K562 (cell line): Measurements from ENCODE around the gene ASCC2. TPM values are rescaled to one million over a fixed set of nuclear protein-coding genes. Genes with fewer than 3 reads are reported as not detected.

Experiments
- CBX3 ChIP-seq, 2 experiments: IDR thresholded peaks; 1 replicate in 1 of 2; 2 replicates in 1 of 2; pipeline ENCODE4 v1.6.1; 2012; ENCODE audit warnings: inconsistent platforms in 2 of 2, low read length in 2 of 2, borderline replicate concordance in 1 of 2, control low read depth in 1 of 2
- CREM ChIP-seq: IDR thresholded peaks from 2 replicates; pipeline ENCODE4 v1.6.1; 2014; ENCODE audit warnings: antibody characterized with exemption, low read depth
- CXXC5 ChIP-seq: fragments of 250-450 bp; sonication (Bioruptor Pico); IDR thresholded peaks from 2 replicates; pipeline ENCODE4 v1.8.0; 2022; ENCODE audit warnings: inconsistent platforms, mild to moderate bottlenecking, moderate library complexity
- ESRRA ChIP-seq: fragments of 450-650 bp; IDR thresholded peaks from 2 replicates; pipeline ENCODE4 v1.6.1; 2014; ENCODE audit warnings: low read depth, mild to moderate bottlenecking, moderate library complexity, borderline replicate concordance
- ETS1 ChIP-seq: conservative IDR thresholded peaks from 2 replicates; pipeline ENCODE4 v1.6.1; 2011; ENCODE audit warnings: low read depth, mild to moderate bottlenecking, low read length; ENCODE audit not compliant: control insufficient read depth
- FOSL1 ChIP-seq: fragments of 200-800 bp; sonication (Bioruptor generic); conservative IDR thresholded peaks from 2 replicates; pipeline ENCODE4 v1.6.1; 2016; ENCODE audit warnings: missing genetic modification characterization, missing compliant biosample characterization
- JUNB ChIP-seq: fragments of 450-650 bp; formaldehyde crosslinking; conservative IDR thresholded peaks from 2 replicates; pipeline ENCODE4 v1.4.0; 2020; ENCODE audit warnings: mild to moderate bottlenecking
- KDM5B ChIP-seq: fragments of 200-600 bp; sonication (generic); IDR thresholded peaks from 2 replicates; pipeline ENCODE4 v1.6.1; 2012; ENCODE audit warnings: low read depth, mild to moderate bottlenecking, moderate library complexity, low read length, control low read depth, inconsistent platforms; ENCODE audit not compliant: insufficient replicate concordance
- KLF6 ChIP-seq: fragments of 250-450 bp; sonication (Bioruptor Pico); IDR thresholded peaks from 2 replicates; pipeline ENCODE4 v1.4.0; 2020; ENCODE audit warnings: mild to moderate bottlenecking, moderate library complexity, borderline replicate concordance
- MECOM ChIP-seq: fragments of 250-450 bp; sonication (Bioruptor Pico); IDR thresholded peaks from 2 replicates; pipeline ENCODE4 v1.8.0; 2022; ENCODE audit warnings: inconsistent platforms
- MEIS2 ChIP-seq: fragments of 450-650 bp; IDR thresholded peaks from 2 replicates; pipeline ENCODE4 v1.6.1; 2014; ENCODE audit warnings: mild to moderate bottlenecking; ENCODE audit not compliant: partially characterized antibody
- POLR2H ChIP-seq: IDR thresholded peaks from 2 replicates; pipeline ENCODE4 v1.6.1; 2016; ENCODE audit warnings: missing genetic modification characterization, low read depth, mild to moderate bottlenecking, control low read depth, missing compliant biosample characterization, moderate library complexity
- SIN3B ChIP-seq: fragments of 450-650 bp; IDR thresholded peaks from 2 replicates; pipeline ENCODE4 v1.6.1; 2017; ENCODE audit warnings: low read depth, mild to moderate bottlenecking, moderate library complexity
- TARDBP ChIP-seq: fragments of 450-650 bp; IDR thresholded peaks from 2 replicates; pipeline ENCODE4 v1.6.1; 2016
- TCF3 ChIP-seq: sonication (generic); formaldehyde crosslinking; IDR thresholded peaks from 2 replicates; pipeline ENCODE4 v1.4.0; 2020; ENCODE audit warnings: mild to moderate bottlenecking, missing genetic modification reagents
- TFAP4 ChIP-seq: sonication (generic); formaldehyde crosslinking; IDR thresholded peaks from 2 replicates; pipeline ENCODE4 v1.8.0; 2022; ENCODE audit warnings: missing genetic modification reagents, mild to moderate bottlenecking, moderate library complexity, borderline replicate concordance
- THRAP3 ChIP-seq: fragments of 450-650 bp; IDR thresholded peaks from 2 replicates; pipeline ENCODE4 v1.6.1; 2016; ENCODE audit warnings: mild to moderate bottlenecking, inconsistent platforms, borderline replicate concordance
- UBTF ChIP-seq, 2 experiments: IDR thresholded peaks; 2 replicates each; pipeline ENCODE4 v1.6.1; 2012; ENCODE audit warnings: improper control_type of control experiment in 2 of 2, low read depth in 2 of 2, low read length in 2 of 2, borderline replicate concordance in 1 of 2
- VEZF1 ChIP-seq: fragments of 200-800 bp; sonication (Bioruptor generic); IDR thresholded peaks from 2 replicates; pipeline ENCODE4 v1.6.1; 2017; ENCODE audit warnings: missing genetic modification characterization, missing compliant biosample characterization
- ZFX ChIP-seq: sonication (generic); formaldehyde crosslinking; IDR thresholded peaks from 2 replicates; pipeline ENCODE4 v1.8.0; 2022; ENCODE audit warnings: mild to moderate bottlenecking, missing genetic modification reagents, moderate library complexity
- ZNF764 ChIP-seq: fragments of 250-450 bp; sonication (Bioruptor Pico); IDR thresholded peaks from 2 replicates; pipeline ENCODE4 v1.4.0; 2020; ENCODE audit warnings: low read depth, mild to moderate bottlenecking, moderate library complexity
- polyA plus RNA-seq, 8 experiments: library from polyadenylated mRNA; depleted of rRNA in 4 of 8; stranded (reverse) in 5 of 8; unstranded in 3 of 8; fragments of >200 nt; fragmentation: Nextera tagmentation in 2 of 8; fragmentation: Illumina TruSeq in 1 of 8; extraction: Ambion mirVana in 2 of 8; extraction: Trizol in 1 of 8; gene quantifications; 2 replicates each; pipeline versions ENCODE4 v1.2.1 to v1.2.3, GENCODE V29; 2011 to 2014; ENCODE audit warnings: inconsistent platforms in 1 of 8, missing spikeins in 1 of 8
- total RNA-seq, 7 experiments: library from RNA; depleted of rRNA in 6 of 7; stranded (reverse); fragments of >200 nt in 6 of 7; fragmentation: Illumina TruSeq in 2 of 7; extraction: Trizol in 2 of 7; gene quantifications; 2 replicates each; pipeline versions ENCODE4 v1.2.1 to v1.2.3, GENCODE V29; 2011 to 2021; ENCODE audit warnings: low replicate concordance in 1 of 7

ASCC2 gene
- total and polyA plus RNA-seq, 9 of the 15 experiments (the other 6 are each of a cell fraction or from before 2014, with no cell fraction given): 4.0 to 46.7 (median 26.8) TPM

GRCh38 chr22:29883045-29883774, 45.1 kb upstream of the ASCC2 start, which contains the start of gene MTMR3 (continued):
- TF ChIP-seq ESRRA (peak; percentile 44; the same call in 1 of the 2 replicates), CBX3 (IDR thresholded peaks at IDR 0.05; ENCODE audit: borderline replicate concordance in 1 of 2, low read length in 2 of 2) (no peak), ETS1 (no peak), KDM5B (no peak), MECOM (no peak), THRAP3 (no peak), SIN3B (0 out of 2 replicates have a peak, but pooled peaks have one; percentile 21), KLF6 (CRISPR knock-in tag) (no peak), FOSL1 (0 out of 2 replicates have a peak, but pooled peaks have one; percentile 37), ZFX (CRISPR knock-in tag) (peak; percentile 82), TARDBP (no peak), VEZF1 (CRISPR knock-in tag) (peak; percentile 61), TCF3 (CRISPR knock-in tag) (peak; percentile 8; the same call in 1 of the 2 replicates), ZNF764 (CRISPR knock-in tag) (no peak), MEIS2 (peak; percentile 11), JUNB (no peak), POLR2H (tag) (0 out of 2 replicates have a peak, but pooled peaks have one; percentile 17), TFAP4 (CRISPR knock-in tag) (peak; percentile 74; the same call in 1 of the 2 replicates), UBTF (IDR thresholded peaks at IDR 0.05; ENCODE audit: borderline replicate concordance in 1 of 2, low read depth in 2 of 2, low read length in 2 of 2) (peak; percentile 40 to 49; a peak in 2 of 4 replicates), CXXC5 (CRISPR knock-in tag) (peak; percentile 71), CREM (peak; percentile 21; the same call in 1 of the 2 replicates)
